SK-N-MC (cell line): Measurements from ENCODE around the gene NDUFA12.
"Not testable (repeated sequence)": the region's sequence is repeated elsewhere in the genome, so short reads cannot be mapped to it uniquely, and the experiment has no call there.

Experiments
- DNase-seq: peaks from one replicate; pipeline ENCODE4 v3.0.0-alpha.2; 2011; ENCODE audit warnings: low read depth, low spot score
- H3K27ac ChIP-seq: fragments of 200-600 bp; sonication (generic); 2 replicates; pipeline ENCODE4 v1.5.1; 2016; ENCODE audit warnings: mixed run types
- H3K36me3 ChIP-seq: fragments of 200-600 bp; sonication (generic); 2 replicates; pipeline ENCODE4 v1.6.1; 2017; ENCODE audit warnings: antibody characterized with exemption, low read length, mixed read lengths; ENCODE audit not compliant: insufficient read depth
- H3K4me3 ChIP-seq: fragments of 200-600 bp; sonication (generic); 2 replicates; pipeline ENCODE4 v1.5.1; 2016
- H3K9ac ChIP-seq: fragments of 200-600 bp; sonication (generic); 2 replicates; pipeline ENCODE4 v1.8.0; 2017; ENCODE audit warnings: mixed run types, mixed read lengths; ENCODE audit not compliant: insufficient read length
- H3K9me3 ChIP-seq: fragments of 200-600 bp; sonication (generic); 2 replicates; pipeline ENCODE4 v1.6.1; 2017; ENCODE audit warnings: low read depth, mild to moderate bottlenecking, antibody characterized with exemption, low read length, moderate library complexity, mixed read lengths
- EZH2 ChIP-seq: fragments of 200-600 bp; sonication (generic); IDR thresholded peaks from one replicate; pipeline ENCODE4 v1.6.1; 2017; ENCODE audit warnings: antibody characterized with exemption
- FOXP2 ChIP-seq: optimal IDR thresholded peaks from 2 replicates; pipeline ENCODE3; 2011; ENCODE audit warnings: mild to moderate bottlenecking, moderate library complexity; ENCODE audit not compliant: insufficient read depth; ENCODE audit errors: extremely low read length, control extremely low read depth
- POLR2AphosphoS5 ChIP-seq: IDR thresholded peaks from 2 replicates; pipeline ENCODE4 v1.6.1; 2012; ENCODE audit warnings: mild to moderate bottlenecking, low read depth, low read length, borderline replicate concordance

Gene NDUFA12

DNA sequence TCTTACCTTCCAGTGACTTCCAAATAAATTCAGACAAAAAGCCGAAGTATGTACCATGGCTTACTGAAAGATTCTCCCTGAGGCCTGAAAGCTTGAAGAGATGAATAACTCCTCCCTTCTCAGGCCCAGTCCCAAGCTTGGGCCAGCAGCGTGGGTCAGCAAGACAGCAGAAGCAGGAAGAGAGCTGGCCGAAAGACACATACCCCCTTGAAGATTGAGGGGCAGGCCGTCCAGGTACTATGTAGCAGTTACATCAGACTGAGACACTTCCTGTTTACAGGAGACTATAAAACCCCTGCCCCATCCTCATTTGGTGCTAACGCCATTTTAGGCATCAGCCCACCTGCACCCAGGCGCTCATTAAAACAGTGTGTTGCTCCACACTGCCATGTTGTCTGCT is 15.0 kb downstream of the NDUFA12 start:
- Histone ChIP-seq H3K9me3 (no peaks in the 10 kb centered on the region), H3K27ac (no peak overlapping the region), H3K4me3 (no peak overlapping the region), H3K9ac (no peak overlapping the region), H3K36me3 (peaks cover 9% of the 10 kb centered on the region; the same call in 1 of the 2 replicates)
- TF ChIP-seq EZH2 (no peak), POLR2AphosphoS5 (no peak), FOXP2 (no peak)
- no peak for DNase-seq

DNA sequence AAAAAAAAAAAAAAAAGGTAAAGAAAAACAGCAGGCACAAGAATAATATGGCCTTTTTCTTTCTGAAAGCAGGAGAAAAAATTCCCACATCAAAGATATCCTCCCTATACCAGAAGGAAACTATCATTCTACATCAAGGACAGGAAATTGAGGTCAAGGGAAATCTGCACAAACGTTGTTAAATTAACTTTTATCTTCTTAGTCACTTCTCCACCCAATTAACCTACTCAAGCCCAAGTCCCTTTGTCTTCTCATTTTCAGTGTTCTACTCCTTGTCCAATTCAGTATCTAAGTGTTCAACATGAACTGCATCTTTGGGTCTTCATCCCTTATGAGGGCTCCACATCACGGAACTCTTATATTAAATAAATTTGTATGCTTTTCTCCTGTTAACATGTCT is 15.7 kb downstream of the NDUFA12 start:
- no peak overlapping the region for H3K27ac ChIP-seq
- no peak overlapping the region for H3K4me3 ChIP-seq
- H3K9me3 ChIP-seq = no peaks in the 10 kb centered on the region
- TF ChIP-seq POLR2AphosphoS5 = no peak
- H3K9ac ChIP-seq = no peak overlapping the region
- DNase-seq = no peak
- peaks cover 9% of the 10 kb centered on the region for H3K36me3 ChIP-seq

DNA sequence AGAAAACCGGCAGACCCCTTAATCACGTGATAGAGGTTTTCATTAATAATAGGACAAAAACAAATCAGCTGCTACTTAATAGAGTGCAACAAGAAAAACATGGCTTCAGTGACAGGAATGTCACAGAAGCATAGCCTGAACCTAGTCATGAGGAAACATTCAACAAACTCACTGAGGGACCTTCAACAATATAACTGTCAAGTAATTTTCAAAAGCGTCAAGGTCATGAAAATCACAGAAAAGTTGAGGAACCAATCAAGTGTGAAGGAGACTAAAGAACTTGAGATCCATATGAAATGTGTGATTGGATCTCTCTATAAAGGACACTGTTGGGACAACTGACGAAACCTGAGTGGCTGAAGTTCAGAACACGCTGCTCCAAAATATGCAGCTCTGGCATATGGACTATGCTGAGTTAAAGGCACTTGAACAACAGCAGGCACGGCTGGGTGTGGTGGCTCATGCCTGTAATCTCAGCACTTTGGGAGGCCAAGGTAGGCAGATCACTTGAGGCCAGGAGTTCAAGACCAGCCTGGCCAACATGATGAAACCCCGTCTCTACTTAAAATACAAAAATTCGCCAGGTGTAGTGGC is 16.3 kb downstream of the NDUFA12 start:
- H3K4me3 ChIP-seq = no peak overlapping the region
- no peaks in the 10 kb centered on the region for H3K9me3 ChIP-seq
- TF ChIP-seq FOXP2 (no peak), POLR2AphosphoS5 (no peak), EZH2 (no peak)
- H3K27ac ChIP-seq = no peak overlapping the region
- H3K36me3 ChIP-seq = peaks cover 5% of the 10 kb centered on the region
- DNase-seq = no peak
- no peak overlapping the region for H3K9ac ChIP-seq

DNA sequence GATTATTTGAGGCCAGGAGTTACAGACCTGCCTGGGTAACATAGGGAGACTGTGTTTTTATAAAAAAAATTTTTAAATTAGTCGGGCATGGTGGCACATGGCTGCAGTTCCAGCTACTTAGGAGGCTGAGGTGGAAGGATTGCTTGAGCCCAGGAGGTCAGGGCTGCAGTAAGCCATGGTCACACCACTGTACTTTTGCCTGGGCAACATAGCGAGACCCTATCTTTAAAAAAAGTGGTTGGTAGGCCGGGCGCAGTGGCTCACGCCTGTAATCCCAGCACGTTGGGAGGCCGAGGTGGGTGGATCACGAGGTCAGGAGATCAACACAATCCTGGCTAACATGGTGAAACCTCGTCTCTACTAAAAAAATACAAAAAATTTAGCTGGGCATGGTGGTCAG is 18.4 kb downstream of the NDUFA12 start:
- H3K36me3 ChIP-seq, H3K27ac ChIP-seq, H3K4me3 ChIP-seq, H3K9ac ChIP-seq, H3K9me3 ChIP-seq, DNase-seq: not testable (repeated sequence)

DNA sequence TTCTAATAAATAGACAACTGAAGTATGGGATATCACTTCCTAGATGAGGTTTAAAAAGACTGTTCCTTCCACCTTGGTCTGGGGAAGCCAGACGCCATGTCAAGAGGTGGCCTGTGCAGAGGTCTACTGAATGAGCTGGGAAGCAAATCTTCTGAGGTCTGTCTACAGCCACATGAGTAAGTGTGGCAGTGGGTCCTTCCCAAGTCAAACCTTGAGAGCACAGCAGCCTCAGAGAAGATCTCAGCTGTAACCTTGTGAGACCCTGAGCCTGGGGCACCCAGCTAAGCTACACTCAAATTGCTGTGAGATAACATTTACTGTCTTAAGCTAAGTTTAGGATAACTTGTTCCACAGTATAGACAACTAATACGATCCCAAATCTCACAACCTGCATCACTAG is 20.2 kb downstream of the NDUFA12 start:
- H3K27ac ChIP-seq = no peak overlapping the region
- DNase-seq = no peak
- H3K36me3 ChIP-seq = peaks cover 5% of the 10 kb centered on the region
- no peak overlapping the region for H3K9ac ChIP-seq
- H3K9me3 ChIP-seq = no peaks in the 10 kb centered on the region
- H3K4me3 ChIP-seq = no peak overlapping the region
- TF ChIP-seq FOXP2 (no peak), POLR2AphosphoS5 (no peak), EZH2 (no peak)

DNA sequence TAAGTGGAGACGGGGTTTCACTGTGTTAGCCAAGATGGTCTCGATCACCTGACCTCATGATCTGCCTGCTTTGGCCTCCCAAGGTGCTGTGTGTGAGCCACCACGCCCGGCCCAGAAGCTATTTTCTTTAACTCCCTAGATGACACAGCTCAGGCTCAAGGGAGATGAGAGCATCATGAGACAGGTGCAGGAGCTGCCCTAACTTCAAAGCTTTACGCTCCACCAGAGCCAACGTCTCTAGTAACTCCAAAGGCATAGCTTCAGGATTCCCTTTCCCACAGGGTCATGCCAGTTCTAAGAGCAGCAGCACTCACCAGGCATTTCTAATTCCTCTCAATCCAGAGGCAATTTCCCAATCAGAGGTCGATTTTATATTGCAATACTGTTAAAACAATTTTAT is 21.0 kb downstream of the NDUFA12 start:
- H3K27ac ChIP-seq = no peak overlapping the region
- no peaks in the 10 kb centered on the region for H3K9me3 ChIP-seq
- DNase-seq = no peak

DNA sequence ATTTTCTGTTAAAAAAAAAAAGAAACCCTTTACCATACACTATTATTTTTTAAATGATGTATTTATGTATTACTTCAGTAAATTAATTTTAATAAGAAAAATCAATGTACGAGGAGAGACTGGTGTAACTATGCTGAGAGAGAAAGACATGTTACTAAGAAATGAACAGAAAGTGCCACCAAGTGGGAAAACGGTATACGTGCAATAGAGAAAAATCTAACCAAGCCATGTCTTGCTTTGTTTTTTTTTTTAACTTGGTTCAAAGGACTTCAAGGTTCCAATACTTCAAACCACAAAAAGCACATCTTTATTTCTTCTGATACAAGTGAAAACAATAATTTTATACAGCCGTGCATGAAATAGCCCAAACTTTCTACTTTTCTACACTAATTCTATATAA is 22.9 kb downstream of the NDUFA12 start:
- Histone ChIP-seq H3K36me3 (peaks cover 5% of the 10 kb centered on the region), H3K27ac (no peak overlapping the region), H3K9ac (no peak overlapping the region), H3K4me3 (no peak overlapping the region), H3K9me3 (no peaks in the 10 kb centered on the region)
- TF ChIP-seq FOXP2 (no peak), EZH2 (no peak), POLR2AphosphoS5 (no peak)
- no peak for DNase-seq

More for the DNA sequence above, 21.0 kb downstream of the NDUFA12 start:
- peaks cover 5% of the 10 kb centered on the region for H3K36me3 ChIP-seq
- TF ChIP-seq FOXP2 (no peak), POLR2AphosphoS5 (no peak), EZH2 (no peak)
- H3K4me3 ChIP-seq = no peak overlapping the region
- no peak overlapping the region for H3K9ac ChIP-seq

DNA sequence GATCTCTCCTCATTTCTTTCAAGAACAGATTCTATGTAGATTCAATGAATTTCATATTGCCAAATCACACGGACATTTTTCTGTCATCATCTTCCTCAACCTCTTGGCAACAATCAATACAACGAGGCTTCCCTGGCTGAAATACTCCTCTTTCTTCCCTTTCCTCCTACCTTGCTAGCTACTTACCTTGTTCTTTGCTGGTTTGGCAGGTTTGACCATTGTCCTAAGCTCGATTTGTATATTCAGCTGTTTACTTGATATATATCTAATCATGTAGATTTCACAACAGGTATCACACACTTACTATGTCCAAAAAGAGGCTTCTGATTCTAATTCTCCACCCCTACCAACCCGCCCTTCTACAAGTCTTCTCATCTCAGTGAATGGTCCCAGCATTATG is 23.6 kb downstream of the NDUFA12 start:
- Histone ChIP-seq H3K4me3 (no peak overlapping the region), H3K9ac (no peak overlapping the region), H3K27ac (no peak overlapping the region), H3K36me3 (peaks cover 5% of the 10 kb centered on the region), H3K9me3 (no peaks in the 10 kb centered on the region)
- no peak for DNase-seq
- TF ChIP-seq EZH2 = no peak
- TF ChIP-seq POLR2AphosphoS5 = no peak
- no peak for TF ChIP-seq FOXP2

DNA sequence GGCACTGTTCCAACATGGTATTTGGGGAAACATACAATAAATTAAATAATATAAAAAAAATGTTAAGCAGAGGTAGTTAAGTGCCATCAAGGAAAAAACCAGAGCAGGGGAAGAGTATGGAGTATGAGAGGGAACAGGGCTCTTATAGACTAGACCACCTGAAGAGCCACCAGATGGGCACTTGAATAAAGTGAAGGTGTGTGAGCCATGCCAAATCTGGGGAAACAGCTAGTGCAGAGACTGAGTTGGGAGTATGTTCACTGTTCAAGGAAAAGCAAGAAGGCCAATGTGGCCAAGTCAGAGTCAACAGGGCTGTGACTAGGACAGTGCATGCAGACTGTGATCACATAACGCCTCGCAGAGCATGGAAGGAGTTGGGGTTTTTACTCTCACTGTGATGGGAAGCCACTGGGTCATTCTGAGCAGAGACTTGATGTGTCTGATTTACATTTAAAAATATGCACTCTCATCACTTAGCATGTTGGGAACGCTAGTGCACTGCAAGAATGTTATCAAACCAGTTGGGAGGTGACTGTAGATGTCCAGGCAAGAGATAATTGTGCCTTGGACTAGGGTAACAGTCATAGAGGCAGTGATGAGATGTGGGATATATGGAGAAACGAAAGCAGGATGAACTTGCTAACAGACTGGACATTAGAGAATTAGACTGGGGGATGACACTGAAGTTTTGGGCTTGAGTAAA is 25.6 kb downstream of the NDUFA12 start:
- no peaks in the 10 kb centered on the region for H3K9me3 ChIP-seq
- H3K4me3 ChIP-seq = no peak overlapping the region
- DNase-seq = no peak
- no peak for TF ChIP-seq POLR2AphosphoS5
- TF ChIP-seq FOXP2 = no peak
- TF ChIP-seq EZH2 = no peak
- H3K9ac ChIP-seq = no peak overlapping the region
- no peak overlapping the region for H3K27ac ChIP-seq
- no peaks in the 10 kb centered on the region; the same call in 1 of the 2 replicates for H3K36me3 ChIP-seq
